ENCODE measurements around the gene BLID.

- TF ChIP-seq, protein P1, sequence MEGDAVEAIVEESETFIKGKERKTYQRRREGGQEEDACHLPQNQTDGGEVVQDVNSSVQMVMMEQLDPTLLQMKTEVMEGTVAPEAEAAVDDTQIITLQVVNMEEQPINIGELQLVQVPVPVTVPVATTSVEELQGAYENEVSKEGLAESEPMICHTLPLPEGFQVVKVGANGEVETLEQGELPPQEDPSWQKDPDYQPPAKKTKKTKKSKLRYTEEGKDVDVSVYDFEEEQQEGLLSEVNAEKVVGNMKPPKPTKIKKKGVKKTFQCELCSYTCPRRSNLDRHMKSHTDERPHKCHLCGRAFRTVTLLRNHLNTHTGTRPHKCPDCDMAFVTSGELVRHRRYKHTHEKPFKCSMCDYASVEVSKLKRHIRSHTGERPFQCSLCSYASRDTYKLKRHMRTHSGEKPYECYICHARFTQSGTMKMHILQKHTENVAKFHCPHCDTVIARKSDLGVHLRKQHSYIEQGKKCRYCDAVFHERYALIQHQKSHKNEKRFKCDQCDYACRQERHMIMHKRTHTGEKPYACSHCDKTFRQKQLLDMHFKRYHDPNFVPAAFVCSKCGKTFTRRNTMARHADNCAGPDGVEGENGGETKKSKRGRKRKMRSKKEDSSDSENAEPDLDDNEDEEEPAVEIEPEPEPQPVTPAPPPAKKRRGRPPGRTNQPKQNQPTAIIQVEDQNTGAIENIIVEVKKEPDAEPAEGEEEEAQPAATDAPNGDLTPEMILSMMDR (conservative IDR thresholded peaks at IDR 0.05; ENCODE audit: low read depth in 2 of 2): no peak
- TF ChIP-seq EZH2 (IDR thresholded peaks at IDR 0.05; ENCODE audit: low read depth, unreplicated experiment) (no peak), REST (IDR thresholded peaks at IDR 0.05; ENCODE audit: unreplicated experiment) (no peak), POLR2AphosphoS5 (IDR thresholded peaks at IDR 0.05; ENCODE audit: low read depth) (no peak), EZH2phosphoT487 (IDR thresholded peaks at IDR 0.05; ENCODE audit: unreplicated experiment) (no peak), ZNF114 (CRISPR knock-in tag; IDR thresholded peaks at IDR 0.05) (no peak)
Observed at GRCh38 chr11:122157653-122158161, 41.7 kb upstream of the BLID start.

Measured in GM23338 (cell line).